SK-N-SH (cell line): ENCODE results near the gene CNTLN. TPM values are rescaled to one million over a fixed set of nuclear protein-coding genes. Genes with fewer than 3 reads are reported as not detected.

Experiments used
- CTCF ChIA-PET: fragments of 300-600, 350-600 bp; formaldehyde crosslinking; extraction: SDS; loops from one replicate; lab custom pipeline; 2021; lab: Yijun Ruan, JAX
- POLR2A ChIA-PET: fragments of 350-600 bp; sonication (Branson Sonifier 250); formaldehyde crosslinking; extraction: SDS; loops from one replicate; lab custom pipeline; 2020; ENCODE audit warnings: antibody characterized with exemption, inconsistent platforms; lab: Yijun Ruan, JAX
- DNase-seq: peaks from one replicate; pipeline ENCODE4 v3.0.0; 2012
- H2AFZ ChIP-seq: fragments of 200-600 bp; sonication (generic); 2 replicates; pipeline ENCODE4 v1.8.1; 2016; ENCODE audit warnings: antibody characterized with exemption, mild to moderate bottlenecking, low read depth
- H3F3A ChIP-seq: fragments of 200-600 bp; sonication (generic); replicated peaks from 2 replicates; pipeline ENCODE3; 2016; ENCODE audit warnings: antibody characterized with exemption, mild to moderate bottlenecking; ENCODE audit not compliant: insufficient read depth
- H3K27ac ChIP-seq, 2 experiments: fragments of 200-500 bp in 1 of 2; fragments of 200-600 bp in 1 of 2; sonication (Bioruptor generic) in 1 of 2; sonication (generic), shearing (Covaris generic) in 1 of 2; 2 replicates each; pipeline versions ENCODE4 v1.5.1 to v1.6.1; 2014 to 2016; ENCODE audit warnings: low read depth in 2 of 2, inconsistent platforms in 1 of 2, low read length in 1 of 2, mild to moderate bottlenecking in 1 of 2, mixed read lengths in 1 of 2
- H3K27me3 ChIP-seq: fragments of 200-600 bp; sonication (generic), shearing (Covaris generic); 2 replicates; pipeline ENCODE4 v1.6.1; 2016; ENCODE audit warnings: mixed run types; ENCODE audit not compliant: insufficient read depth
- H3K36me3 ChIP-seq, 2 experiments: fragments of 200-500 bp in 1 of 2; fragments of 200-600 bp in 1 of 2; sonication (Bioruptor generic) in 1 of 2; sonication (generic) in 1 of 2; replicated peaks in 1 of 2; 2 replicates each; pipeline versions ENCODE3 to v1.5.1; 2014 to 2016; ENCODE audit warnings: low read length in 1 of 2, mild to moderate bottlenecking in 1 of 2; ENCODE audit not compliant: insufficient read depth in 2 of 2, control insufficient read depth in 1 of 2
- H3K4me1 ChIP-seq, 2 experiments: fragments of 200-500 bp in 1 of 2; fragments of 200-600 bp in 1 of 2; sonication (Bioruptor generic) in 1 of 2; sonication (generic), shearing (Covaris generic) in 1 of 2; 2 replicates each; pipeline versions ENCODE4 v1.5.1 to v1.6.1; 2014 to 2016; ENCODE audit warnings: low read depth in 1 of 2, low read length in 1 of 2, mixed run types in 1 of 2; ENCODE audit not compliant: insufficient read depth in 2 of 2, control insufficient read depth in 1 of 2
- H3K4me2 ChIP-seq: fragments of 200-600 bp; sonication (generic), shearing (Covaris generic); 2 replicates; pipeline ENCODE4 v1.6.1; 2017; ENCODE audit warnings: mixed run types
- H3K4me3 ChIP-seq, 2 experiments: fragments of 200-500 bp in 1 of 2; fragments of 200-600 bp in 1 of 2; sonication (Bioruptor generic) in 1 of 2; sonication (generic), shearing (Covaris generic) in 1 of 2; 2 replicates each; pipeline versions ENCODE4 v1.5.1 to v1.8.1; 2014 to 2016; ENCODE audit warnings: low read depth in 2 of 2, inconsistent platforms in 1 of 2, low read length in 1 of 2, mild to moderate bottlenecking in 1 of 2, mixed read lengths in 1 of 2, moderate library complexity in 1 of 2
- H3K79me2 ChIP-seq: fragments of 200-600 bp; sonication (generic); 2 replicates; pipeline ENCODE4 v1.8.1; 2017; ENCODE audit warnings: mild to moderate bottlenecking; ENCODE audit not compliant: insufficient read depth
- H3K9ac ChIP-seq: fragments of 200-600 bp; sonication (generic); 2 replicates; pipeline ENCODE4 v1.6.1; 2017; ENCODE audit warnings: mixed run types
- H3K9me2 ChIP-seq: fragments of 200-600 bp; sonication (generic); 2 replicates; pipeline ENCODE4 v1.6.1; 2017; ENCODE audit warnings: mixed run types
- H3K9me3 ChIP-seq: fragments of 200-600 bp; sonication (generic); 2 replicates; pipeline ENCODE4 v1.6.1; 2017; ENCODE audit warnings: mixed run types, mild to moderate bottlenecking, moderate library complexity
- H4K20me1 ChIP-seq: fragments of 200-600 bp; sonication (generic); 2 replicates; pipeline ENCODE4 v1.6.1; 2017; ENCODE audit warnings: mild to moderate bottlenecking, mixed run types; ENCODE audit not compliant: insufficient read depth
- ELF1 ChIP-seq: IDR thresholded peaks from 2 replicates; pipeline ENCODE4 v1.4.0; 2012
- EP300 ChIP-seq, 2 experiments: IDR thresholded peaks; 2 replicates each; pipeline versions ENCODE4 v1.4.0 to v1.6.1; 2012; ENCODE audit warnings: borderline replicate concordance in 1 of 2, low read depth in 1 of 2, low read length in 1 of 2
- FOSL2 ChIP-seq: IDR thresholded peaks from 2 replicates; pipeline ENCODE4 v1.4.0; 2012; ENCODE audit warnings: low read depth, mild to moderate bottlenecking, moderate library complexity, borderline replicate concordance
- FOXJ3 ChIP-seq: sonication (generic); formaldehyde crosslinking; IDR thresholded peaks from 2 replicates; pipeline ENCODE4 v1.5.1; 2020; ENCODE audit warnings: mild to moderate bottlenecking, missing genetic modification reagents
- FOXM1 ChIP-seq: IDR thresholded peaks from 2 replicates; pipeline ENCODE4 v1.4.0; 2012; ENCODE audit warnings: low read depth, mild to moderate bottlenecking
- GABPA ChIP-seq: IDR thresholded peaks from 2 replicates; pipeline ENCODE4 v1.4.0; 2012; ENCODE audit warnings: low read depth, mild to moderate bottlenecking
- JUND ChIP-seq: IDR thresholded peaks from 2 replicates; pipeline ENCODE4 v1.4.0; 2012
- MEF2A ChIP-seq: IDR thresholded peaks from 2 replicates; pipeline ENCODE4 v1.4.0; 2012; ENCODE audit warnings: low read depth, borderline replicate concordance
- MXI1 ChIP-seq: IDR thresholded peaks from 2 replicates; pipeline ENCODE4 v1.6.1; 2012; ENCODE audit warnings: mild to moderate bottlenecking, low read depth, low read length, improper control_type of control experiment
- NFIC ChIP-seq: IDR thresholded peaks from 2 replicates; pipeline ENCODE4 v1.4.0; 2012; ENCODE audit warnings: borderline replicate concordance
- NRF1 ChIP-seq: IDR thresholded peaks from 2 replicates; pipeline ENCODE4 v1.6.1; 2012; ENCODE audit warnings: low read depth, mild to moderate bottlenecking, low read length
- POLR2AphosphoS5 ChIP-seq: IDR thresholded peaks from 2 replicates; pipeline ENCODE4 v1.6.1; 2012; ENCODE audit warnings: low read depth, low read length
- RAD21 ChIP-seq: IDR thresholded peaks from 2 replicates; pipeline ENCODE4 v1.6.1; 2012; ENCODE audit warnings: mild to moderate bottlenecking, low read length
- RCOR1 ChIP-seq: fragments of 150-350 bp; IDR thresholded peaks from 2 replicates; pipeline ENCODE4 v1.6.1; 2017; ENCODE audit warnings: antibody characterized with exemption, low read length
- RFX5 ChIP-seq: IDR thresholded peaks from 2 replicates; pipeline ENCODE4 v1.6.1; 2012; ENCODE audit warnings: mild to moderate bottlenecking, improper control_type of control experiment, low read length
- RXRA ChIP-seq: IDR thresholded peaks from 2 replicates; pipeline ENCODE4 v1.4.0; 2012; ENCODE audit warnings: low read depth, mild to moderate bottlenecking, borderline replicate concordance
- SMC3 ChIP-seq: IDR thresholded peaks from 2 replicates; pipeline ENCODE4 v1.6.1; 2012; ENCODE audit warnings: low read depth, low read length, improper control_type of control experiment
- TAF1 ChIP-seq: IDR thresholded peaks from 2 replicates; pipeline ENCODE4 v1.6.1; 2012; ENCODE audit warnings: low read depth, mild to moderate bottlenecking, low read length, moderate library complexity, borderline replicate concordance
- TCF12 ChIP-seq: IDR thresholded peaks from 2 replicates; pipeline ENCODE4 v1.4.0; 2012
- TEAD4 ChIP-seq: IDR thresholded peaks from 2 replicates; pipeline ENCODE4 v1.4.0; 2012; ENCODE audit warnings: mild to moderate bottlenecking, borderline replicate concordance; ENCODE audit not compliant: insufficient read depth
- YY1 ChIP-seq: IDR thresholded peaks from 2 replicates; pipeline ENCODE4 v1.4.0; 2012; ENCODE audit warnings: low read depth, mild to moderate bottlenecking
- WGBS: methylation state at CpG from one replicate; pipeline ENCODE4 v1.1.6; 2017; ENCODE audit warnings: low lambda C conversion rate; 5-methylcytosine and 5-hydroxymethylcytosine counted together
- polyA plus RNA-seq, 3 experiments: library from polyadenylated mRNA; depleted of rRNA; stranded (reverse); fragments of >200 nt; gene quantifications; 2 replicates each; pipeline ENCODE4 v1.2.3, GENCODE V29; 2012
- TF ChIP-seq, protein P1 (sequence below): fragments of 200-600 bp; sonication (generic); IDR thresholded peaks from 2 replicates; pipeline ENCODE4 v1.6.1; 2017; ENCODE audit warnings: antibody characterized with exemption, mild to moderate bottlenecking, moderate library complexity
- TF ChIP-seq, protein P2 (sequence below): fragments of 150-350 bp; IDR thresholded peaks from 2 replicates; pipeline ENCODE4 v1.6.1; 2017; ENCODE audit warnings: antibody characterized with exemption, low read length, low read depth, borderline replicate concordance
- TF ChIP-seq, protein P3 (sequence below): IDR thresholded peaks from 2 replicates; pipeline ENCODE4 v1.6.1; 2012; ENCODE audit warnings: mild to moderate bottlenecking, low read depth, low read length, moderate library complexity
- TF ChIP-seq, protein P4 (sequence below): IDR thresholded peaks from 2 replicates; pipeline ENCODE4; 2012
- TF ChIP-seq, protein P5 (sequence below): fragments of 150-350 bp; IDR thresholded peaks from 2 replicates; pipeline ENCODE4 v1.6.1; 2016; ENCODE audit warnings: mild to moderate bottlenecking, low read depth, low read length
- TF ChIP-seq, protein P6 (sequence below): IDR thresholded peaks from 2 replicates; pipeline ENCODE4 v1.4.0; 2012; ENCODE audit warnings: low read depth

The CNTLN gene
- polyA plus RNA-seq, 1 of the 3 experiments (the other 2 are of a cell fraction), result 2.5 TPM

DNA sequence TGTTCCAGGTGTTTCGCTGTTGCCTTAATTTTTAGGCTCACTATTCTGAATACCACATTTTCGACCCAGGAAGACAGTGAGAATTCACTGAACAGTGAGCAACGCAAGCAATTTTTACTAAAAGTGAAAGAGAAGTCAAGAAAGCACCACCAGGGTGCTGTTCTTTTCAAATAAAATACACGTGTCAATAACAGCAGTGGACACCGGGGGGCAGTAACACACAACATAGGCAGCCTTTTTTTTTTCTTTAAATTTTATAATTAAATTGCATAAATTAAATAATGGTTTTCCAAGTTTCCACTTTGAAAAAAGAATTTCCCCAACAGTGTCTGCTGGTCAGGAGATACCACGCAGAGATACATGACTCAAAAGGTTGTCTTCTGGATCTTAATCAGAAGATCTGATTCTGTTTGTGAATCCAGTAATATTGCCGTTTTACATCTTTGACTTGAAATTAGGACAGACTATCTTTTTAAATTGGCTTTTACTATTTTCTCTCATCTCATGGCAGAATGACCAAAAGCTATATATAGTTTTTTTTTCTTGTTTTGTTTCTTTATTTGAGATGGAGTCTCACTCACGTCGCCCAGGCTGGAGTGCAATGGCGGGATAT is 396.9 kb downstream of the CNTLN start:
- Histone ChIP-seq H3F3A (no peaks in the 10 kb centered on the region), H3K9me3 (no peaks in the 10 kb centered on the region), H3K4me3 (peak overlapping the region in 1 of 2 experiments; percentile 36; a peak in 1 of 4 replicates), H3K9me2 (no peaks in the 10 kb centered on the region), H4K20me1 (no peaks in the 10 kb centered on the region), H3K4me1 (no peaks in the 10 kb centered on the region), H2AFZ (peak overlapping the region; percentile 49; the same call in 1 of the 2 replicates), H3K36me3 (no peaks in the 10 kb centered on the region), H3K27me3 (no peaks in the 10 kb centered on the region; the same call in 1 of the 2 replicates), H3K4me2 (peak overlapping the region; percentile 34; the same call in 1 of the 2 replicates), H3K27ac (no peak overlapping the region), H3K9ac (no peak overlapping the region), H3K79me2 (no peaks in the 10 kb centered on the region)
- ChIA-PET CTCF (interaction anchor here (0.9 to 2.3 kb wide), 9 partner anchors 8 to 681 kb away, joined by 3 to 11 read pairs (median 3); no protein-coding TSS in a partner anchor), POLR2A (no interaction called here)
- DNase-seq, result peak; percentile 59
- WGBS, result 40% methylated on average over 10 of the region's 10 CpGs
- TF ChIP-seq EP300 (IDR thresholded peaks at IDR 0.05; ENCODE audit: borderline replicate concordance in 1 of 2, low read depth in 1 of 2, low read length in 1 of 2), result no peak
- TF ChIP-seq POLR2AphosphoS5, result no peak
- TF ChIP-seq, protein P1, sequence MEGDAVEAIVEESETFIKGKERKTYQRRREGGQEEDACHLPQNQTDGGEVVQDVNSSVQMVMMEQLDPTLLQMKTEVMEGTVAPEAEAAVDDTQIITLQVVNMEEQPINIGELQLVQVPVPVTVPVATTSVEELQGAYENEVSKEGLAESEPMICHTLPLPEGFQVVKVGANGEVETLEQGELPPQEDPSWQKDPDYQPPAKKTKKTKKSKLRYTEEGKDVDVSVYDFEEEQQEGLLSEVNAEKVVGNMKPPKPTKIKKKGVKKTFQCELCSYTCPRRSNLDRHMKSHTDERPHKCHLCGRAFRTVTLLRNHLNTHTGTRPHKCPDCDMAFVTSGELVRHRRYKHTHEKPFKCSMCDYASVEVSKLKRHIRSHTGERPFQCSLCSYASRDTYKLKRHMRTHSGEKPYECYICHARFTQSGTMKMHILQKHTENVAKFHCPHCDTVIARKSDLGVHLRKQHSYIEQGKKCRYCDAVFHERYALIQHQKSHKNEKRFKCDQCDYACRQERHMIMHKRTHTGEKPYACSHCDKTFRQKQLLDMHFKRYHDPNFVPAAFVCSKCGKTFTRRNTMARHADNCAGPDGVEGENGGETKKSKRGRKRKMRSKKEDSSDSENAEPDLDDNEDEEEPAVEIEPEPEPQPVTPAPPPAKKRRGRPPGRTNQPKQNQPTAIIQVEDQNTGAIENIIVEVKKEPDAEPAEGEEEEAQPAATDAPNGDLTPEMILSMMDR, result peak; percentile 74
- TF ChIP-seq RAD21, result peak; percentile 74
- TF ChIP-seq TCF12, result no peak
- TF ChIP-seq FOSL2, result no peak
- no peak for TF ChIP-seq RFX5
- no peak for TF ChIP-seq MEF2A
- TF ChIP-seq, protein P2, sequence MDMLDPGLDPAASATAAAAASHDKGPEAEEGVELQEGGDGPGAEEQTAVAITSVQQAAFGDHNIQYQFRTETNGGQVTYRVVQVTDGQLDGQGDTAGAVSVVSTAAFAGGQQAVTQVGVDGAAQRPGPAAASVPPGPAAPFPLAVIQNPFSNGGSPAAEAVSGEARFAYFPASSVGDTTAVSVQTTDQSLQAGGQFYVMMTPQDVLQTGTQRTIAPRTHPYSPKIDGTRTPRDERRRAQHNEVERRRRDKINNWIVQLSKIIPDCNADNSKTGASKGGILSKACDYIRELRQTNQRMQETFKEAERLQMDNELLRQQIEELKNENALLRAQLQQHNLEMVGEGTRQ, result no peak
- no peak for TF ChIP-seq TAF1
- no peak for TF ChIP-seq FOXJ3 (CRISPR knock-in tag)
- no peak for TF ChIP-seq TEAD4
- TF ChIP-seq RCOR1, result no peak
- peak; percentile 40 for TF ChIP-seq SMC3
- no peak for TF ChIP-seq ELF1
- peak; percentile 88 for TF ChIP-seq YY1
- TF ChIP-seq, protein P3, sequence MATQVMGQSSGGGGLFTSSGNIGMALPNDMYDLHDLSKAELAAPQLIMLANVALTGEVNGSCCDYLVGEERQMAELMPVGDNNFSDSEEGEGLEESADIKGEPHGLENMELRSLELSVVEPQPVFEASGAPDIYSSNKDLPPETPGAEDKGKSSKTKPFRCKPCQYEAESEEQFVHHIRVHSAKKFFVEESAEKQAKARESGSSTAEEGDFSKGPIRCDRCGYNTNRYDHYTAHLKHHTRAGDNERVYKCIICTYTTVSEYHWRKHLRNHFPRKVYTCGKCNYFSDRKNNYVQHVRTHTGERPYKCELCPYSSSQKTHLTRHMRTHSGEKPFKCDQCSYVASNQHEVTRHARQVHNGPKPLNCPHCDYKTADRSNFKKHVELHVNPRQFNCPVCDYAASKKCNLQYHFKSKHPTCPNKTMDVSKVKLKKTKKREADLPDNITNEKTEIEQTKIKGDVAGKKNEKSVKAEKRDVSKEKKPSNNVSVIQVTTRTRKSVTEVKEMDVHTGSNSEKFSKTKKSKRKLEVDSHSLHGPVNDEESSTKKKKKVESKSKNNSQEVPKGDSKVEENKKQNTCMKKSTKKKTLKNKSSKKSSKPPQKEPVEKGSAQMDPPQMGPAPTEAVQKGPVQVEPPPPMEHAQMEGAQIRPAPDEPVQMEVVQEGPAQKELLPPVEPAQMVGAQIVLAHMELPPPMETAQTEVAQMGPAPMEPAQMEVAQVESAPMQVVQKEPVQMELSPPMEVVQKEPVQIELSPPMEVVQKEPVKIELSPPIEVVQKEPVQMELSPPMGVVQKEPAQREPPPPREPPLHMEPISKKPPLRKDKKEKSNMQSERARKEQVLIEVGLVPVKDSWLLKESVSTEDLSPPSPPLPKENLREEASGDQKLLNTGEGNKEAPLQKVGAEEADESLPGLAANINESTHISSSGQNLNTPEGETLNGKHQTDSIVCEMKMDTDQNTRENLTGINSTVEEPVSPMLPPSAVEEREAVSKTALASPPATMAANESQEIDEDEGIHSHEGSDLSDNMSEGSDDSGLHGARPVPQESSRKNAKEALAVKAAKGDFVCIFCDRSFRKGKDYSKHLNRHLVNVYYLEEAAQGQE, result no peak
- TF ChIP-seq, protein P4, sequence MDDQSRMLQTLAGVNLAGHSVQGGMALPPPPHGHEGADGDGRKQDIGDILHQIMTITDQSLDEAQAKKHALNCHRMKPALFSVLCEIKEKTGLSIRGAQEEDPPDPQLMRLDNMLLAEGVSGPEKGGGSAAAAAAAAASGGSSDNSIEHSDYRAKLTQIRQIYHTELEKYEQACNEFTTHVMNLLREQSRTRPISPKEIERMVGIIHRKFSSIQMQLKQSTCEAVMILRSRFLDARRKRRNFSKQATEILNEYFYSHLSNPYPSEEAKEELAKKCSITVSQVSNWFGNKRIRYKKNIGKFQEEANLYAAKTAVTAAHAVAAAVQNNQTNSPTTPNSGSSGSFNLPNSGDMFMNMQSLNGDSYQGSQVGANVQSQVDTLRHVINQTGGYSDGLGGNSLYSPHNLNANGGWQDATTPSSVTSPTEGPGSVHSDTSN, result no peak
- TF ChIP-seq, protein P5, sequence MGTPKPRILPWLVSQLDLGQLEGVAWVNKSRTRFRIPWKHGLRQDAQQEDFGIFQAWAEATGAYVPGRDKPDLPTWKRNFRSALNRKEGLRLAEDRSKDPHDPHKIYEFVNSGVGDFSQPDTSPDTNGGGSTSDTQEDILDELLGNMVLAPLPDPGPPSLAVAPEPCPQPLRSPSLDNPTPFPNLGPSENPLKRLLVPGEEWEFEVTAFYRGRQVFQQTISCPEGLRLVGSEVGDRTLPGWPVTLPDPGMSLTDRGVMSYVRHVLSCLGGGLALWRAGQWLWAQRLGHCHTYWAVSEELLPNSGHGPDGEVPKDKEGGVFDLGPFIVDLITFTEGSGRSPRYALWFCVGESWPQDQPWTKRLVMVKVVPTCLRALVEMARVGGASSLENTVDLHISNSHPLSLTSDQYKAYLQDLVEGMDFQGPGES, result no peak
- no peak for TF ChIP-seq NFIC
- TF ChIP-seq JUND, result no peak
- TF ChIP-seq MXI1, result no peak
- TF ChIP-seq FOXM1, result no peak
- TF ChIP-seq RXRA, result no peak
- no peak for TF ChIP-seq NRF1
- no peak for TF ChIP-seq GABPA
- TF ChIP-seq, protein P6, sequence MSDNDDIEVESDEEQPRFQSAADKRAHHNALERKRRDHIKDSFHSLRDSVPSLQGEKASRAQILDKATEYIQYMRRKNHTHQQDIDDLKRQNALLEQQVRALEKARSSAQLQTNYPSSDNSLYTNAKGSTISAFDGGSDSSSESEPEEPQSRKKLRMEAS, result peak; percentile 56; the same call in 1 of the 2 replicates
